HCT116 (cell line): ENCODE results near the gene CNKSR3. TPM values are rescaled to one million over a fixed set of nuclear protein-coding genes. Genes with fewer than 3 reads are reported as not detected.

Source experiments
- ATAC-seq: fragments of 200-7000 bp; cut with Tn5 transposase; 2 replicates; pipeline ENCODE4 v1.9.1; 2020; ENCODE audit warnings: mild to moderate bottlenecking, moderate library complexity
- BruUV-seq: library from RNA; stranded (reverse); fragments of 400-500 nt; replicated peaks from 2 replicates; lab custom pipeline; 2021; lab: Mats Ljungman, UMichigan
- CTCF ChIA-PET: fragments of 300-600 bp; sonication (Branson Sonifier 250); formaldehyde crosslinking; loops from one replicate; lab custom pipeline; 2021; ENCODE audit warnings: antibody characterized with exemption; lab: Charles Lee
- POLR2A ChIA-PET: fragments of 300-600, 350-600 bp; sonication (Branson Sonifier 250); formaldehyde crosslinking; loops from one replicate; lab custom pipeline; 2021; ENCODE audit warnings: antibody characterized with exemption; lab: Charles Lee
- RAD21 ChIA-PET, 2 experiments: fragments of 300-600 bp; sonication (Branson Sonifier 250); formaldehyde crosslinking; loops; one replicate each; lab custom pipeline; 2023; ENCODE audit warnings: low total read pairs in 2 of 2; ENCODE audit not compliant: uncharacterized antibody in 2 of 2, unreplicated experiment in 2 of 2, low non-redundant PET in 1 of 2; lab: Charles Lee
- DNase-seq: peaks from one replicate; pipeline ENCODE4 v3.0.0-alpha.2; 2010; ENCODE audit warnings: low read depth, low spot score
- H2AFZ ChIP-seq: fragments of 200-600 bp; shearing (Covaris generic), sonication (generic); 2 replicates; pipeline ENCODE4 v1.6.1; 2017; ENCODE audit warnings: low read depth, mixed run types, mixed read lengths, antibody characterized with exemption, low read length; ENCODE audit not compliant: poor library complexity, severe bottlenecking
- H3K27ac ChIP-seq: 2 replicates; pipeline ENCODE4 v1.5.1; 2012; ENCODE audit warnings: low read depth, low read length
- H3K27me3 ChIP-seq: fragments of 200-600 bp; sonication (generic); 2 replicates; pipeline ENCODE4 v1.6.1; 2016; ENCODE audit warnings: mixed run types, low read length, mixed read lengths; ENCODE audit not compliant: insufficient read depth
- H3K36me3 ChIP-seq, 2 experiments: fragments of 200-500 bp in 1 of 2; fragments of 200-600 bp in 1 of 2; sonication (Bioruptor generic) in 1 of 2; sonication (generic) in 1 of 2; 2 replicates each; pipeline versions ENCODE4 v1.5.1 to v1.6.1; 2014 to 2016; ENCODE audit warnings: low read length in 2 of 2, inconsistent platforms in 1 of 2, mixed read lengths in 1 of 2, mixed run types in 1 of 2; ENCODE audit not compliant: insufficient read depth in 2 of 2, control insufficient read depth in 1 of 2
- H3K4me1 ChIP-seq, 2 experiments: fragments of 200-600 bp in 1 of 2; sonication (generic) in 1 of 2; 2 replicates each; pipeline versions ENCODE4 v1.5.1 to v1.6.1; 2012 to 2017; ENCODE audit warnings: low read length in 2 of 2, inconsistent platforms in 1 of 2, mild to moderate bottlenecking in 1 of 2, mixed read lengths in 1 of 2, mixed run types in 1 of 2, moderate library complexity in 1 of 2; ENCODE audit not compliant: insufficient read depth in 2 of 2, control insufficient read depth in 1 of 2
- H3K4me2 ChIP-seq: fragments of 200-600 bp; sonication (generic); 2 replicates; pipeline ENCODE4 v1.6.1; 2017; ENCODE audit warnings: mixed run types, low read length, mixed read lengths
- H3K4me3 ChIP-seq, 2 experiments: fragments of 200-600 bp in 1 of 2; sonication (generic) in 1 of 2; replicated peaks in 1 of 2; 2 replicates each; pipeline ENCODE4 v1.5.1; 2011 to 2016; ENCODE audit warnings: low read length in 2 of 2, control low read depth in 1 of 2, low read depth in 1 of 2, mild to moderate bottlenecking in 1 of 2, mixed read lengths in 1 of 2, mixed run types in 1 of 2
- H3K79me2 ChIP-seq: fragments of 200-600 bp; sonication (generic); 2 replicates; pipeline ENCODE4 v1.6.1; 2017; ENCODE audit warnings: mild to moderate bottlenecking, mixed run types, low read length, moderate library complexity, mixed read lengths; ENCODE audit not compliant: insufficient read depth
- H3K9ac ChIP-seq: fragments of 200-600 bp; sonication (generic); 2 replicates; pipeline ENCODE4 v1.6.1; 2016; ENCODE audit warnings: low read length, mixed read lengths
- H3K9me2 ChIP-seq: fragments of 200-600 bp; sonication (generic), shearing (Covaris generic); 2 replicates; pipeline ENCODE4 v1.6.1; 2017; ENCODE audit warnings: mixed run types, mild to moderate bottlenecking, moderate library complexity; ENCODE audit not compliant: insufficient read depth
- H3K9me3 ChIP-seq, 2 experiments: fragments of 200-500 bp in 1 of 2; fragments of 200-600 bp in 1 of 2; sonication (Bioruptor generic) in 1 of 2; sonication (generic) in 1 of 2; 2 replicates each; pipeline ENCODE4 v1.6.1; 2014 to 2017; ENCODE audit warnings: low read length in 2 of 2, mixed read lengths in 2 of 2, inconsistent platforms in 1 of 2, low read depth in 1 of 2, mild to moderate bottlenecking in 1 of 2, mixed run types in 1 of 2, moderate library complexity in 1 of 2; ENCODE audit not compliant: control insufficient read depth in 1 of 2, insufficient read depth in 1 of 2
- H4K20me1 ChIP-seq: fragments of 200-600 bp; sonication (generic), shearing (Covaris generic); 2 replicates; pipeline ENCODE4 v1.6.1; 2017; ENCODE audit warnings: mixed run types, mild to moderate bottlenecking, moderate library complexity; ENCODE audit not compliant: insufficient read depth
- CBX3 ChIP-seq: IDR thresholded peaks from 2 replicates; pipeline ENCODE4 v1.6.1; 2012; ENCODE audit warnings: low read depth
- EGR1 ChIP-seq: IDR thresholded peaks from 2 replicates; pipeline ENCODE4 v1.6.1; 2012; ENCODE audit warnings: low read depth
- EZH2 ChIP-seq: fragments of 200-600 bp; sonication (generic); IDR thresholded peaks from 2 replicates; pipeline ENCODE4 v1.6.1; 2017; ENCODE audit warnings: antibody characterized with exemption, mixed run types
- EZH2phosphoT487 ChIP-seq: fragments of 200-600 bp; IDR thresholded peaks from 2 replicates; pipeline ENCODE4 v1.6.1; 2018; ENCODE audit warnings: antibody characterized with exemption, borderline replicate concordance
- FOSL1 ChIP-seq: IDR thresholded peaks from 2 replicates; pipeline ENCODE4 v1.6.1; 2012; ENCODE audit warnings: low read depth
- JUND ChIP-seq: IDR thresholded peaks from 2 replicates; pipeline ENCODE4 v1.6.1; 2012
- RAD21 ChIP-seq: IDR thresholded peaks from 2 replicates; pipeline ENCODE4 v1.6.1; 2012; ENCODE audit warnings: low read depth, mild to moderate bottlenecking
- SP1 ChIP-seq: IDR thresholded peaks from 2 replicates; pipeline ENCODE4 v1.6.1; 2012; ENCODE audit warnings: low read depth
- TCF7L2 ChIP-seq: IDR thresholded peaks from 2 replicates; pipeline ENCODE4 v1.7.0; 2011; ENCODE audit warnings: borderline replicate concordance, inconsistent platforms; ENCODE audit not compliant: insufficient read depth, insufficient read length; ENCODE audit errors: extremely low read depth
- YY1 ChIP-seq: IDR thresholded peaks from 2 replicates; pipeline ENCODE4 v1.6.1; 2011; ENCODE audit warnings: low read length, low read depth, moderate library complexity, mild to moderate bottlenecking; ENCODE audit not compliant: insufficient replicate concordance; ENCODE audit errors: extremely low read depth
- ZBTB33 ChIP-seq: IDR thresholded peaks from 2 replicates; pipeline ENCODE4 v1.6.1; 2011; ENCODE audit warnings: mild to moderate bottlenecking, low read length, moderate library complexity; ENCODE audit not compliant: insufficient replicate concordance; ENCODE audit errors: extremely low read depth
- ZFX ChIP-seq: fragments of 450-650 bp; IDR thresholded peaks from 2 replicates; pipeline ENCODE4 v1.6.1; 2017
- ZNF274 ChIP-seq: fragments of 200-500 bp; sonication (Bioruptor generic); IDR thresholded peaks from 2 replicates; pipeline ENCODE4 v1.6.1; 2014; ENCODE audit warnings: mild to moderate bottlenecking, low read depth, low read length, inconsistent platforms
- intact Hi-C: fragments of 100-400 bp; cut with micrococcal nuclease; formaldehyde crosslinking; loops from 2 replicates; pipeline ENCODE4 v1.10.0; 2022
- total RNA-seq: library from RNA; stranded (reverse); gene quantifications from one replicate; pipeline ENCODE4 v1.2.1, GENCODE V29; 2021; ENCODE audit not compliant: unreplicated experiment
- TF ChIP-seq, protein P1 (sequence below): IDR thresholded peaks from 2 replicates; pipeline ENCODE4 v1.6.1; 2012
- TF ChIP-seq, protein P2 (sequence below), 3 experiments: fragments of 200-600 bp in 1 of 3; sonication (generic) in 1 of 3; IDR thresholded peaks in 2 of 3; conservative IDR thresholded peaks in 1 of 3; 2 replicates each; pipeline ENCODE4 v1.5.1; 2012 to 2017; ENCODE audit warnings: low read depth in 2 of 3, low read length in 2 of 3, antibody characterized with exemption in 1 of 3, borderline replicate concordance in 1 of 3, control low read depth in 1 of 3, mild to moderate bottlenecking in 1 of 3, mixed read lengths in 1 of 3, mixed run types in 1 of 3, moderate library complexity in 1 of 3; ENCODE audit not compliant: insufficient read depth in 1 of 3
- TF ChIP-seq, protein P3 (sequence below): IDR thresholded peaks from 2 replicates; pipeline ENCODE4 v1.6.1; 2012; ENCODE audit warnings: low read depth
- TF ChIP-seq, protein P4 (sequence below): IDR thresholded peaks from 2 replicates; pipeline ENCODE4 v1.6.1; 2012

Gene CNKSR3
- total RNA-seq, 1 experiment from 2014 or later = 15.4 TPM

- RAD21 ChIA-PET = no interaction called here
- Histone ChIP-seq H3K4me1 (peaks cover 8 to 12% of the 10 kb centered on the region in 2 experiments), H3K9ac (no peak overlapping the region), H4K20me1 (no peaks in the 10 kb centered on the region; the same call in 1 of the 2 replicates), H3K9me2 (no peaks in the 10 kb centered on the region), H3K27me3 (no peaks in the 10 kb centered on the region), H2AFZ (no peak overlapping the region), H3K9me3 (no peaks in the 10 kb centered on the region), H3K4me3 (no peak overlapping the region), H3K4me2 (no peak overlapping the region), H3K27ac (no peak overlapping the region), H3K36me3 (no peaks in the 10 kb centered on the region), H3K79me2 (peaks cover 55% of the 10 kb centered on the region)
- intact Hi-C loops = loop anchor here (10.0 kb wide), 1 partner anchor 350 kb away; no protein-coding TSS in a partner anchor
- CTCF ChIA-PET = no interaction called here
- no TSS peak for BruUV-seq
- no peak for TF ChIP-seq ZFX
- no peak for TF ChIP-seq RAD21
- TF ChIP-seq, protein P1, sequence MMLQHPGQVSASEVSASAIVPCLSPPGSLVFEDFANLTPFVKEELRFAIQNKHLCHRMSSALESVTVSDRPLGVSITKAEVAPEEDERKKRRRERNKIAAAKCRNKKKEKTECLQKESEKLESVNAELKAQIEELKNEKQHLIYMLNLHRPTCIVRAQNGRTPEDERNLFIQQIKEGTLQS = no peak
- TF ChIP-seq CBX3 = no peak
- TF ChIP-seq JUND = no peak
- TF ChIP-seq EGR1 = no peak
- TF ChIP-seq EZH2phosphoT487 = no peak
- no peak for TF ChIP-seq EZH2
- TF ChIP-seq ZBTB33 = no peak
- TF ChIP-seq TCF7L2 = no peak
- no peak for TF ChIP-seq ZNF274
- no peak for TF ChIP-seq SP1
- TF ChIP-seq, protein P2, sequence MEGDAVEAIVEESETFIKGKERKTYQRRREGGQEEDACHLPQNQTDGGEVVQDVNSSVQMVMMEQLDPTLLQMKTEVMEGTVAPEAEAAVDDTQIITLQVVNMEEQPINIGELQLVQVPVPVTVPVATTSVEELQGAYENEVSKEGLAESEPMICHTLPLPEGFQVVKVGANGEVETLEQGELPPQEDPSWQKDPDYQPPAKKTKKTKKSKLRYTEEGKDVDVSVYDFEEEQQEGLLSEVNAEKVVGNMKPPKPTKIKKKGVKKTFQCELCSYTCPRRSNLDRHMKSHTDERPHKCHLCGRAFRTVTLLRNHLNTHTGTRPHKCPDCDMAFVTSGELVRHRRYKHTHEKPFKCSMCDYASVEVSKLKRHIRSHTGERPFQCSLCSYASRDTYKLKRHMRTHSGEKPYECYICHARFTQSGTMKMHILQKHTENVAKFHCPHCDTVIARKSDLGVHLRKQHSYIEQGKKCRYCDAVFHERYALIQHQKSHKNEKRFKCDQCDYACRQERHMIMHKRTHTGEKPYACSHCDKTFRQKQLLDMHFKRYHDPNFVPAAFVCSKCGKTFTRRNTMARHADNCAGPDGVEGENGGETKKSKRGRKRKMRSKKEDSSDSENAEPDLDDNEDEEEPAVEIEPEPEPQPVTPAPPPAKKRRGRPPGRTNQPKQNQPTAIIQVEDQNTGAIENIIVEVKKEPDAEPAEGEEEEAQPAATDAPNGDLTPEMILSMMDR (IDR thresholded peaks at IDR 0.05 in 2 of 3, conservative IDR thresholded peaks at IDR 0.05 in 1 of 3; ENCODE audit: borderline replicate concordance in 1 of 3, insufficient read depth in 1 of 3, low read depth in 2 of 3, low read length in 2 of 3) = no peak
- TF ChIP-seq, protein P3, sequence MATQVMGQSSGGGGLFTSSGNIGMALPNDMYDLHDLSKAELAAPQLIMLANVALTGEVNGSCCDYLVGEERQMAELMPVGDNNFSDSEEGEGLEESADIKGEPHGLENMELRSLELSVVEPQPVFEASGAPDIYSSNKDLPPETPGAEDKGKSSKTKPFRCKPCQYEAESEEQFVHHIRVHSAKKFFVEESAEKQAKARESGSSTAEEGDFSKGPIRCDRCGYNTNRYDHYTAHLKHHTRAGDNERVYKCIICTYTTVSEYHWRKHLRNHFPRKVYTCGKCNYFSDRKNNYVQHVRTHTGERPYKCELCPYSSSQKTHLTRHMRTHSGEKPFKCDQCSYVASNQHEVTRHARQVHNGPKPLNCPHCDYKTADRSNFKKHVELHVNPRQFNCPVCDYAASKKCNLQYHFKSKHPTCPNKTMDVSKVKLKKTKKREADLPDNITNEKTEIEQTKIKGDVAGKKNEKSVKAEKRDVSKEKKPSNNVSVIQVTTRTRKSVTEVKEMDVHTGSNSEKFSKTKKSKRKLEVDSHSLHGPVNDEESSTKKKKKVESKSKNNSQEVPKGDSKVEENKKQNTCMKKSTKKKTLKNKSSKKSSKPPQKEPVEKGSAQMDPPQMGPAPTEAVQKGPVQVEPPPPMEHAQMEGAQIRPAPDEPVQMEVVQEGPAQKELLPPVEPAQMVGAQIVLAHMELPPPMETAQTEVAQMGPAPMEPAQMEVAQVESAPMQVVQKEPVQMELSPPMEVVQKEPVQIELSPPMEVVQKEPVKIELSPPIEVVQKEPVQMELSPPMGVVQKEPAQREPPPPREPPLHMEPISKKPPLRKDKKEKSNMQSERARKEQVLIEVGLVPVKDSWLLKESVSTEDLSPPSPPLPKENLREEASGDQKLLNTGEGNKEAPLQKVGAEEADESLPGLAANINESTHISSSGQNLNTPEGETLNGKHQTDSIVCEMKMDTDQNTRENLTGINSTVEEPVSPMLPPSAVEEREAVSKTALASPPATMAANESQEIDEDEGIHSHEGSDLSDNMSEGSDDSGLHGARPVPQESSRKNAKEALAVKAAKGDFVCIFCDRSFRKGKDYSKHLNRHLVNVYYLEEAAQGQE = no peak
- TF ChIP-seq, protein P4, sequence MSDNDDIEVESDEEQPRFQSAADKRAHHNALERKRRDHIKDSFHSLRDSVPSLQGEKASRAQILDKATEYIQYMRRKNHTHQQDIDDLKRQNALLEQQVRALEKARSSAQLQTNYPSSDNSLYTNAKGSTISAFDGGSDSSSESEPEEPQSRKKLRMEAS = no peak
- TF ChIP-seq FOSL1 = no peak
- no peak for TF ChIP-seq YY1
- no peak for ATAC-seq
- POLR2A ChIA-PET = no interaction called here
- no peak for DNase-seq
Observed at GRCh38 chr6:154504865-154505449, 5.5 kb downstream of the CNKSR3 start.
